Ishikawa (cell line): ENCODE measurements around the gene PPP1R1C.

Experiments
- CREB1 ChIP-seq: IDR thresholded peaks from 2 replicates; pipeline ENCODE4 v1.6.1; 2012; ENCODE audit warnings: low read depth
- EGR1 ChIP-seq: IDR thresholded peaks from 2 replicates; pipeline ENCODE4 v1.6.1; 2012
- EP300 ChIP-seq: IDR thresholded peaks from 2 replicates; pipeline ENCODE4 v1.6.1; 2012; ENCODE audit warnings: borderline replicate concordance
- FOXM1 ChIP-seq: IDR thresholded peaks from 2 replicates; pipeline ENCODE4 v1.6.1; 2012; ENCODE audit warnings: low read depth, borderline replicate concordance
- RAD21 ChIP-seq: IDR thresholded peaks from 2 replicates; pipeline ENCODE4 v1.6.1; 2012; ENCODE audit warnings: low read depth
- TCF12 ChIP-seq: IDR thresholded peaks from 2 replicates; pipeline ENCODE4 v1.6.1; 2012; ENCODE audit warnings: low read depth
- ZBTB7A ChIP-seq: IDR thresholded peaks from 2 replicates; pipeline ENCODE4 v1.6.1; 2012; ENCODE audit warnings: low read depth
- TF ChIP-seq, protein P1 (sequence below): IDR thresholded peaks from 2 replicates; pipeline ENCODE4 v1.6.1; 2012; ENCODE audit warnings: low read depth, mild to moderate bottlenecking
- TF ChIP-seq, protein P2 (sequence below): IDR thresholded peaks from 2 replicates; pipeline ENCODE4 v1.6.1; 2012
- TF ChIP-seq, protein P3 (sequence below): IDR thresholded peaks from 2 replicates; pipeline ENCODE4 v1.6.1; 2012

DNA sequence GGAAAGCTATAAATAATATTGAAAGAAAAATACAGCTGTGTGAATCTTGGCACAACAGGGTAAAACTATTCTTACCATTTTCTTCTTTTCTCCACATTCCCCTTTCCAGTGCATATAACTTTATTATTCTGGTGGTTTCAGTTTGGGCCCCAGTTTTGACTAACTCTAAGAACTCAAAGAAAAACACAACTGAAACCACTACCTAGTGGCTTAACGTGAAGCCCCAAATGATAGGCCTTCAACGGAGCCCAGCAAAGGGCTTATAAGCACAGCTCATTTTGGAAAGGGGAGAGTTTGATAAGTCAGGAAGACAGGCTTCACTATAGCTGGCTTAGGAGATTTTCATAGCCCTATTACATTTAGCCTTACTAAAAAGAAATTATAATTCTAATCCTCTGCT, 62.4 kb downstream of the PPP1R1C start:
- TF ChIP-seq FOXM1 (no peak), EP300 (no peak), CREB1 (no peak), EGR1 (no peak), TCF12 (no peak), ZBTB7A (no peak), RAD21 (no peak)
- TF ChIP-seq, protein P1, sequence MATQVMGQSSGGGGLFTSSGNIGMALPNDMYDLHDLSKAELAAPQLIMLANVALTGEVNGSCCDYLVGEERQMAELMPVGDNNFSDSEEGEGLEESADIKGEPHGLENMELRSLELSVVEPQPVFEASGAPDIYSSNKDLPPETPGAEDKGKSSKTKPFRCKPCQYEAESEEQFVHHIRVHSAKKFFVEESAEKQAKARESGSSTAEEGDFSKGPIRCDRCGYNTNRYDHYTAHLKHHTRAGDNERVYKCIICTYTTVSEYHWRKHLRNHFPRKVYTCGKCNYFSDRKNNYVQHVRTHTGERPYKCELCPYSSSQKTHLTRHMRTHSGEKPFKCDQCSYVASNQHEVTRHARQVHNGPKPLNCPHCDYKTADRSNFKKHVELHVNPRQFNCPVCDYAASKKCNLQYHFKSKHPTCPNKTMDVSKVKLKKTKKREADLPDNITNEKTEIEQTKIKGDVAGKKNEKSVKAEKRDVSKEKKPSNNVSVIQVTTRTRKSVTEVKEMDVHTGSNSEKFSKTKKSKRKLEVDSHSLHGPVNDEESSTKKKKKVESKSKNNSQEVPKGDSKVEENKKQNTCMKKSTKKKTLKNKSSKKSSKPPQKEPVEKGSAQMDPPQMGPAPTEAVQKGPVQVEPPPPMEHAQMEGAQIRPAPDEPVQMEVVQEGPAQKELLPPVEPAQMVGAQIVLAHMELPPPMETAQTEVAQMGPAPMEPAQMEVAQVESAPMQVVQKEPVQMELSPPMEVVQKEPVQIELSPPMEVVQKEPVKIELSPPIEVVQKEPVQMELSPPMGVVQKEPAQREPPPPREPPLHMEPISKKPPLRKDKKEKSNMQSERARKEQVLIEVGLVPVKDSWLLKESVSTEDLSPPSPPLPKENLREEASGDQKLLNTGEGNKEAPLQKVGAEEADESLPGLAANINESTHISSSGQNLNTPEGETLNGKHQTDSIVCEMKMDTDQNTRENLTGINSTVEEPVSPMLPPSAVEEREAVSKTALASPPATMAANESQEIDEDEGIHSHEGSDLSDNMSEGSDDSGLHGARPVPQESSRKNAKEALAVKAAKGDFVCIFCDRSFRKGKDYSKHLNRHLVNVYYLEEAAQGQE = no peak
- TF ChIP-seq, protein P2, sequence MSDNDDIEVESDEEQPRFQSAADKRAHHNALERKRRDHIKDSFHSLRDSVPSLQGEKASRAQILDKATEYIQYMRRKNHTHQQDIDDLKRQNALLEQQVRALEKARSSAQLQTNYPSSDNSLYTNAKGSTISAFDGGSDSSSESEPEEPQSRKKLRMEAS = no peak
- TF ChIP-seq, protein P3, sequence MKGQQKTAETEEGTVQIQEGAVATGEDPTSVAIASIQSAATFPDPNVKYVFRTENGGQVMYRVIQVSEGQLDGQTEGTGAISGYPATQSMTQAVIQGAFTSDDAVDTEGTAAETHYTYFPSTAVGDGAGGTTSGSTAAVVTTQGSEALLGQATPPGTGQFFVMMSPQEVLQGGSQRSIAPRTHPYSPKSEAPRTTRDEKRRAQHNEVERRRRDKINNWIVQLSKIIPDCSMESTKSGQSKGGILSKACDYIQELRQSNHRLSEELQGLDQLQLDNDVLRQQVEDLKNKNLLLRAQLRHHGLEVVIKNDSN = no peak
